ENCODE data around the gene RABAC1.

RABAC1 gene

DNA sequence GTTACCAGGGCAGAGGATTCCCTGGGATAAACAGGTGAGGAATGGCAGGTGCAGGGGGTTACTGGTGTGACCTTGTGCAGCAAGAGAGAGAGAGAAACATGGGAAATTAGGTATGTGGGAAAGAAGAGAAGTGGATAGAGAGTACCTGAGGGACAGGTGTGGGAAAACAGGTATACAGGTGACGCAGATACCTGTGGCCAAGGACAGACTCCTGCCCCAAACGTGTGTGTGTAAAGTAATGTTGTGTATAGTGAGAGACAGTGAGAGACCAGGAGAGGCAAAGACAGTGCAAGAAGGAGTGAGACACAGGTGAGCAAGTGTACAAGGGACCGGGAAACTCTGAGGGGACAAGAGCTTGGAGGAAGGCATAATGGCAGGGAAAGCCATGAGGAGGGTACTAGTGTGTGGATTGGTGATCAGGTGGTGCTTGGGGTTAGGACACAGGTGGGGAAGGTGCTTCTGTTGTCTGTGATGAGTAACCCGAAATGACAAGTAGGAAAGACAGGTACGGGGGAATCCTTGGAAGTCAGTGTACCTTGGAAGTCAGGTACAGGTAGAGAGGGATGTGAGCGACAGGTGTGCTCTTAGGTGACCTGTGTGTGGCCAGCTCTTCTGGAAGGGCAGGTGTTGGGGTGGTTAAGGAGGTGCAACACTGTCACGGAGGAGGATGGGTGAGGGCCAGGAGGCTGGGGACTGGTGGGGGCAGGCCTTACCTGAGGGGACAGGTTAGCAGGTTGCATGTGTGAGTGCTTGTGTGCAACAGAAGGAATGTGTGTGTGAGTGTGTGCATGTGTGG lies 33.7 kb downstream of the RABAC1 start:
- ATAC-seq = no peak
- TF ChIP-seq ZC3H10 (CRISPR knock-in tag; IDR thresholded peaks at IDR 0.05) = no peak
- TF ChIP-seq ARNTL (CRISPR knock-in tag; IDR thresholded peaks at IDR 0.05; ENCODE audit: borderline replicate concordance, low read depth) = no peak
- no peak for TF ChIP-seq RARB (CRISPR knock-in tag; IDR thresholded peaks at IDR 0.05)
- no peak for TF ChIP-seq POU6F1 (CRISPR knock-in tag; IDR thresholded peaks at IDR 0.05; ENCODE audit: borderline replicate concordance, low read depth)
- no peak for TF ChIP-seq ISL1 (CRISPR knock-in tag; IDR thresholded peaks at IDR 0.05)
- no peak for TF ChIP-seq ZFP3 (CRISPR knock-in tag; IDR thresholded peaks at IDR 0.05)
- no peak for TF ChIP-seq ZNF70 (CRISPR knock-in tag; IDR thresholded peaks at IDR 0.05)
- TF ChIP-seq GLIS3 (CRISPR knock-in tag; IDR thresholded peaks at IDR 0.05) = no peak
- TF ChIP-seq SNAI2 (CRISPR knock-in tag; IDR thresholded peaks at IDR 0.05) = no peak
- TF ChIP-seq ESRRG (CRISPR knock-in tag; IDR thresholded peaks at IDR 0.05) = no peak
- no peak for TF ChIP-seq ZNF565 (CRISPR knock-in tag; conservative IDR thresholded peaks at IDR 0.05; ENCODE audit: low read depth)
- TF ChIP-seq PATZ1 (CRISPR knock-in tag; IDR thresholded peaks at IDR 0.05; ENCODE audit: borderline replicate concordance) = no peak

- TF ChIP-seq GLIS3 (CRISPR knock-in tag; IDR thresholded peaks at IDR 0.05) (no peak), SNAI2 (CRISPR knock-in tag; IDR thresholded peaks at IDR 0.05) (no peak), TCF4 (CRISPR knock-in tag; IDR thresholded peaks at IDR 0.05; ENCODE audit: borderline replicate concordance) (no peak), CSRNP3 (CRISPR knock-in tag; IDR thresholded peaks at IDR 0.05) (no peak), TOX (CRISPR knock-in tag; IDR thresholded peaks at IDR 0.05; ENCODE audit: borderline replicate concordance) (no peak), CSDC2 (CRISPR knock-in tag; IDR thresholded peaks at IDR 0.05) (no peak), ARNTL (CRISPR knock-in tag; IDR thresholded peaks at IDR 0.05; ENCODE audit: borderline replicate concordance, low read depth) (no peak), ZC3H10 (CRISPR knock-in tag; IDR thresholded peaks at IDR 0.05) (no peak), OSR1 (CRISPR knock-in tag; IDR thresholded peaks at IDR 0.05) (no peak), ZNF8 (CRISPR knock-in tag; IDR thresholded peaks at IDR 0.05) (no peak), RARB (CRISPR knock-in tag; IDR thresholded peaks at IDR 0.05) (no peak), PPARA (CRISPR knock-in tag; IDR thresholded peaks at IDR 0.05; ENCODE audit: borderline replicate concordance) (no peak), BACH2 (CRISPR knock-in tag; IDR thresholded peaks at IDR 0.05; ENCODE audit: borderline replicate concordance) (no peak), CREB5 (CRISPR knock-in tag; IDR thresholded peaks at IDR 0.05; ENCODE audit: low read depth) (no peak), ZNF70 (CRISPR knock-in tag; IDR thresholded peaks at IDR 0.05) (no peak), POU6F1 (CRISPR knock-in tag; IDR thresholded peaks at IDR 0.05; ENCODE audit: borderline replicate concordance, low read depth) (no peak), ZNF565 (CRISPR knock-in tag; conservative IDR thresholded peaks at IDR 0.05; ENCODE audit: low read depth) (no peak), ISL1 (CRISPR knock-in tag; IDR thresholded peaks at IDR 0.05) (no peak)
- TF ChIP-seq, protein P1, sequence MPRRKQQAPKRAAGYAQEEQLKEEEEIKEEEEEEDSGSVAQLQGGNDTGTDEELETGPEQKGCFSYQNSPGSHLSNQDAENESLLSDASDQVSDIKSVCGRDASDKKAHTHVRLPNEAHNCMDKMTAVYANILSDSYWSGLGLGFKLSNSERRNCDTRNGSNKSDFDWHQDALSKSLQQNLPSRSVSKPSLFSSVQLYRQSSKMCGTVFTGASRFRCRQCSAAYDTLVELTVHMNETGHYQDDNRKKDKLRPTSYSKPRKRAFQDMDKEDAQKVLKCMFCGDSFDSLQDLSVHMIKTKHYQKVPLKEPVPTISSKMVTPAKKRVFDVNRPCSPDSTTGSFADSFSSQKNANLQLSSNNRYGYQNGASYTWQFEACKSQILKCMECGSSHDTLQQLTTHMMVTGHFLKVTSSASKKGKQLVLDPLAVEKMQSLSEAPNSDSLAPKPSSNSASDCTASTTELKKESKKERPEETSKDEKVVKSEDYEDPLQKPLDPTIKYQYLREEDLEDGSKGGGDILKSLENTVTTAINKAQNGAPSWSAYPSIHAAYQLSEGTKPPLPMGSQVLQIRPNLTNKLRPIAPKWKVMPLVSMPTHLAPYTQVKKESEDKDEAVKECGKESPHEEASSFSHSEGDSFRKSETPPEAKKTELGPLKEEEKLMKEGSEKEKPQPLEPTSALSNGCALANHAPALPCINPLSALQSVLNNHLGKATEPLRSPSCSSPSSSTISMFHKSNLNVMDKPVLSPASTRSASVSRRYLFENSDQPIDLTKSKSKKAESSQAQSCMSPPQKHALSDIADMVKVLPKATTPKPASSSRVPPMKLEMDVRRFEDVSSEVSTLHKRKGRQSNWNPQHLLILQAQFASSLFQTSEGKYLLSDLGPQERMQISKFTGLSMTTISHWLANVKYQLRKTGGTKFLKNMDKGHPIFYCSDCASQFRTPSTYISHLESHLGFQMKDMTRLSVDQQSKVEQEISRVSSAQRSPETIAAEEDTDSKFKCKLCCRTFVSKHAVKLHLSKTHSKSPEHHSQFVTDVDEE (CRISPR knock-in tag; IDR thresholded peaks at IDR 0.05) = no peak
Observed at GRCh38 chr19:41924151-41925145, 34.7 kb downstream of the RABAC1 start.

More at GRCh38 chr19:41924151-41925145, 34.7 kb downstream of the RABAC1 start:
- ATAC-seq = no peak

Measured in SK-N-SH treated with all-trans-retinoic acid at 6 μM for 48 hours (cell line).